IPS-18c (cell line): ENCODE measurements around the gene CCNY.

ENCODE experiments used
- H3K4me3 ChIP-seq: 2 replicates; pipeline ENCODE4 v1.7.0; 2013; ENCODE audit warnings: low read depth, mild to moderate bottlenecking, low read length, moderate library complexity; ENCODE audit not compliant: insufficient read depth
- H3K9me3 ChIP-seq: one replicate; pipeline ENCODE4 v1.6.1; 2013; ENCODE audit warnings: mild to moderate bottlenecking, low read length, moderate library complexity; ENCODE audit not compliant: control insufficient read depth, insufficient read depth

The CCNY gene

DNA sequence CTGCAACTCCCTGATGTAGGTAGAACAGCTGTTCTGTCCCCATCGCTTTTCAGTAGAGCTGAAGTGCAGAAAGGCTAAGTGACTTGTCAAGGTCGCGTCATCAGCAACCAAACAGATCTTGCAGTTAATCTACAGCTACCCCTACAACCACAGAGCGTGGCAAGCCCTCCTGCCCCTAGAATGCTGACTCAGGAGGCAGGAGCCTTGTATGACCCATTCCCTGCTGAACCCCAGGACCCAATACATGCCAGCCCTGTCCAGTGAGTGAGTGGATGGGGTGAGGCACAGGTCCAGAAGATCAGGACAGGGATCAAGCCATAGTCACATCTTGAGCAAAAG lies 242.3 kb downstream of the CCNY start:
- H3K9me3 ChIP-seq: no peaks in the 10 kb centered on the region
- no peak overlapping the region for H3K4me3 ChIP-seq

DNA sequence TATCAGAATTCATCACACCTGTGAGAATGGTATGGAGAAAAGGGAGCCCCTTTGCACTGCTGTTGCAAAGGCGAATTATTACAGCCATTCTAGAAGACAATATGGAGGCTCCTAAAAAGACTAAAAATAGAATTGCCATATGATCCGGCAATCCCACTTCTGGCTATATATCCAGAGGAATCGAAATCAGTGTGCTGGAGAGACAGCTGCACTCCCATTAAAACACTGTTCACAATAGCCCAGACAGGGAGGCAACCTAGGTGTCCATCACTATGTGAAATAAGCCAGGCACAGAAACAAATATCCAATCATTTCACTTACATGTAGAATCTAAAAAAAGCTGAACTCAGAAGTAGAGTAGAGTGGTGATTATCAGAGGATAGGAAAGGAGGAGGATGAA lies 242.8 kb downstream of the CCNY start:
- H3K4me3 ChIP-seq: no peak overlapping the region

DNA sequence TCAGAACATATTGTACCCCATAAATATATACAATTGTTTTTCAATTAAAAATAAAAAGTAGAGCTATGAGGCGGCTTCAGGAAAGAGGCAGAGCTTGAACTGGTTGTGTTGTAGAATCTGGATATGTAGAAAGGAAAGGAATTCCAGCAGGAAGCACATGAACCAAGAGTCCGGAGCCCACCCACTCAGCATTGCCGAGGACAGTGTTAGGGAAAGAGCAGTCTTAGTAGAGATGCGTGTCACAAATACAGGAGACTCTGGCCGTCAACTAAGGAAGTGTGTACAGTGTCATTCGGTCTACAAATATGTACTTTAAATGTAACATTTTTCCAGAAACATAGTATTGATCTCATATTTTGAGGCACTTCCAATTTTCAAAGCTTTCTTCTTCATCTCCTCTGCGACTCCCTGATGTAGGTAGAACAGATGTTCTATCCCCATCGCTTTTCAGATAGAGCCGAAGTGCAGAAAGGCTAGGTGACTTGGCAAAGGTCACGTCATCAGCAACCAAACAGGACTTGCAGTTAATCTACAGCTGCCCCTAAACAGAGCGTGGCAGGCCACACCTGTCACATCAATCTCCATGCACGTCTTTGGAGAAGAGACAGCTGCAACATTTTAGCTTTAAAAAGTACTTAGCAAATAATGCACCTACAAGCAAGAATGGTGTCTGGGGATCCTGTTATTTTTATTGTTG lies 243.6 kb downstream of the CCNY start:
- Histone ChIP-seq H3K4me3 (no peak overlapping the region), H3K9me3 (no peaks in the 10 kb centered on the region)

More for the DNA sequence above, 242.8 kb downstream of the CCNY start:
- no peaks in the 10 kb centered on the region for H3K9me3 ChIP-seq

GRCh38 chr10:35580423-35580770 lies 244.1 kb downstream of the CCNY start:
- Histone ChIP-seq H3K4me3 (no peak overlapping the region), H3K9me3 (no peaks in the 10 kb centered on the region)

DNA sequence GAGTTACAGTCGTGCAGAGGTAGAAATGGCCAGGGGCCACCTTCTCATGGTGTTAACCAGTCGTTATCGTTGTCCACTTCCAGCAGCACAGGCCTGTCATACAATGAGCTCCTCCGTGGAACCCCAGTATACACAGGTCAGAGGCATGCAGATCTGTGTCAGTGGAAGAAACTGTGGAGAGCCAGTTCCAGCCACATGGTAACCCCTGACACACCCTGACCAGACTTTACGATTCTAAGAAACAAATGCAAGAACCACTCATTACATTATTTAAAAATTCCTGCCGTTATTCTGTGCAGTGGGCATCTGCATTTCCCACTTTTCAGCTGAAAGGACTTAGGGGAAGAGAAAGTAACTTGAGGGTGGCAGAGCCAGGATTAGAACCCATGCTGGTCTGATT lies 245.3 kb downstream of the CCNY start:
- no peaks in the 10 kb centered on the region for H3K9me3 ChIP-seq
- no peak overlapping the region for H3K4me3 ChIP-seq

- H3K4me3 ChIP-seq: no peak overlapping the region
- no peaks in the 10 kb centered on the region for H3K9me3 ChIP-seq
These were observed 248.6 kb downstream of the CCNY start for GRCh38 chr10:35584946-35585345.

GRCh38 chr10:35585356-35585755 lies 249.0 kb downstream of the CCNY start:
- no peaks in the 10 kb centered on the region for H3K9me3 ChIP-seq
- no peak overlapping the region for H3K4me3 ChIP-seq

- no peak overlapping the region for H3K4me3 ChIP-seq
These were observed 249.7 kb downstream of the CCNY start for GRCh38 chr10:35585903-35586535.

DNA sequence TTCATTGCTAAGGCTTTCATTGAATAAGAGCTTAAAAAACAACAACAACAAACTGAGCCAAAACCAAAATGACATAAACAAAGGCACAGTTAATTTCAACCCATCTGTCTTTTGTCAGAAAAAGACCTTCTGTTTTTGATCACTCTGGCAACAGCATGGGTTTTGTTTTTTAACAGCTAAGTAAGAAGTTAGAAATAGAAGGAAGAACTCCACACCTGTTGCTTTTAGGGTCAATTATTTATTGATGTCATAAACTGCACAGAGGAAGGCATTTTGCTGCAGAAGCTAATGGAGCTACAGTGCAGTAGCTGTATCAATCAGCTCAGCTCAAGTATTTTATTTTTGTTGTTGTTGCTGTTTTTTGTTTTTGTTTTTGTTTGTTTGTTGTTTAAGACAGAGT lies 252.5 kb downstream of the CCNY start:
- H3K4me3 ChIP-seq: no peak overlapping the region

More at GRCh38 chr10:35585903-35586535, 249.7 kb downstream of the CCNY start:
- peaks cover 4% of the 10 kb centered on the region for H3K9me3 ChIP-seq

DNA sequence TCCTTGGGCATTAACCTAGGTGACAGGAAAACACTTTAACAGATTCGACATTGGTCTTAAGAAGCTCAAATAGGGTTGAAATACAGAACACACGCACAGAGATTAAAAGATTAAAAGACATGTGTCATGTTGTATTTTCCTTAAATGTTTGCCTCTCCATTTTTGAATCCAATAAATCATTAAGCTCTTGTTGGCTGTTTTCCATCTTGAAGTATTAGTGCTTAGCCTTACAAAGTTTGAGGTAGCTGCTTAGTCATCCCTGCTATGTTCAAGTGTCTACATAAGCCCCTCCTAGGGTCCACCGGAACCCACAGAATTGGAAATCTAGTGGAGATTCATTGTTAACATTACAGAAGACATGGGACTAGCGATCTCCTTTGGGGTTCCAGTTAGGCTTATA lies 256.1 kb downstream of the CCNY start:
- Histone ChIP-seq H3K4me3 (no peak overlapping the region), H3K9me3 (peaks cover 4% of the 10 kb centered on the region)

More for the DNA sequence above, 252.5 kb downstream of the CCNY start:
- peaks cover 4% of the 10 kb centered on the region for H3K9me3 ChIP-seq

- H3K4me3 ChIP-seq: no peak overlapping the region
- H3K9me3 ChIP-seq: peaks cover 4% of the 10 kb centered on the region
These were observed 258.1 kb downstream of the CCNY start for GRCh38 chr10:35594115-35595079.

- Histone ChIP-seq H3K9me3 (peaks cover 4% of the 10 kb centered on the region), H3K4me3 (no peak overlapping the region)
These were observed 258.8 kb downstream of the CCNY start for GRCh38 chr10:35595106-35595505.

DNA sequence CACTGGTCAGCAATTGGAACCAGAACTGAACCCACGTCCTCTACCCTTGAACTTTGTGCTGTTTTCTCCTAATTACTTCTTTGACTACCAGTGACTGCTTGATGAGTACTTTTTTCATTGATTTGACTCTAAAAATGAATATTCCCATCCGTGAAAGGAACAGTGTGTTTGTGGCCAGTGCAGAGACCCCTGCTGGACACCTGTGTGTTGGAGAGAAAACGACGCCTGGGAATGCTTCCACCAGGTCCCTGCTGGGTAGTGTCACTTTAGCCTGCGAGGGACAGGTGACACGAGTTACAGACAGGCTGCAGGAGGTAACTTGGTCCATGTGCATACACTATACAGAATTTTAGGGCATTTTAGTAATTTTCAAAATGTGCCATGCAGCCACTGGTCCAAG lies 262.1 kb downstream of the CCNY start:
- H3K9me3 ChIP-seq: no peaks in the 10 kb centered on the region

GRCh38 chr10:35600193-35600592 lies 263.9 kb downstream of the CCNY start:
- H3K4me3 ChIP-seq: no peak overlapping the region

More for the DNA sequence above, 262.1 kb downstream of the CCNY start:
- H3K4me3 ChIP-seq: no peak overlapping the region

GRCh38 chr10:35605191-35605590 lies 268.9 kb downstream of the CCNY start, which contains the start of gene GJD4:
GJD4 (plus strand) TSS chr10:35605341; CDS start chr10:35605568, 227 bp downstream.
- H3K9me3 ChIP-seq: no peaks in the 10 kb centered on the region
- no peak within 1 kb of the TSS for H3K4me3 ChIP-seq

More at GRCh38 chr10:35600193-35600592, 263.9 kb downstream of the CCNY start:
- no peaks in the 10 kb centered on the region for H3K9me3 ChIP-seq

GRCh38 chr10:35606430-35606829 lies 270.1 kb downstream of the CCNY start:
- H3K4me3 ChIP-seq: no peak overlapping the region
- H3K9me3 ChIP-seq: no peaks in the 10 kb centered on the region

GRCh38 chr10:35607475-35608327 lies 271.4 kb downstream of the CCNY start:
- H3K9me3 ChIP-seq: no peaks in the 10 kb centered on the region
- no peak overlapping the region for H3K4me3 ChIP-seq
